ENCODE results near the gene KRT36. TPM values are rescaled to one million over a fixed set of nuclear protein-coding genes. Genes with fewer than 3 reads are reported as not detected.

The KRT36 gene
- total and polyA plus RNA-seq, 2 of the 8 experiments (the other 6 are each of a cell fraction or from before 2014, with no cell fraction given): not detected

DNA sequence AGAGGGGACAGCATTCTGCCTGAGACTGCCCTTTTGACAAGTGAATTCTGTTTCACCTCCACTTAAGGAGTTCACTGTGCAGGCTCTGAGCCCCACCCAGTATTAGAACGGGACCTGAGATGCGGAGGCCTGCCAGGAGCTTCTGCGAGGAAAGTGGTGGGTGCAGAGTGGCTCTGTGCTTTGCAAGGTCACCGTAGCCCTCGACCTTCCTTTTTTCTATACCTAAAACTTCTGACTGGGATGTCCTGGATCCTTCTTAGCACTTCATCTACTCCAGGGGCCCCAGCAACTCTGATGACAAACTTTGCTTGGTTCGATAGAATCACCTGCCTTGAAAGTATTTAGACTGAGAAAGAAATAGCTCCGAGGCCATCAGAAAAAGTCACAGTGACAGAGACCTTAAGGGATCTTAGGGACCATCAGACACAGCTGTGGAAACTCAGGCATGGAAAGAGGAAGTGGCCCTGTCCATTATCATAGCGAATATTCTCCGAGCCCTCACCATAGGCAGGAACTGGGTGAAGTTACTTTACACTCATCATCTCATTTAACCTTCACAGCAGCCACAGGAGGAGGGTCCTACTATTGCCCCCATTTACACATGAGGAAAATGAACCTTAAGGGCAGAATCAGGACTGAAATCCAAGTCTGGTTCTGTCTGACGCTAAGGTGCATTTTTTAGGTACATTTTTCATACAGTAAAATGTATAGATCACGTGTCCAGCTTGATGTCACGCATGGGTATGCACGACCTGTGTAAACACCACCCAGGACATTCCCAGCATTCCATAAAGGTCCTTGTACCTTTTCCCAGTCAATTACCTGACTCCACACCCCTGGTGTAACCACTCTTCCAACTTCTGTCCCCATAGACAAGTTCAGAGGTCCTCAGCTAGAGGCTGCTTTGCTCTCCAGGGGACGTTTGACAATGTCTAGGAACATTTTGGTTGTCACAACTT, 16.4 kb upstream of the KRT36 start:
- Histone ChIP-seq H2BK12ac (ENCODE audit: low read depth, low read length) (no peak overlapping the region), H2BK120ac (replicated peaks; ENCODE audit: low read depth, low read length) (no peak overlapping the region), H3K79me2 (ENCODE audit: control insufficient read depth in 1 of 2, insufficient read depth in 2 of 2, low read length in 2 of 2) (no peaks in the 10 kb centered on the region), H3K14ac (ENCODE audit: insufficient read length) (no peak overlapping the region), H2AK5ac (ENCODE audit: low read depth, low read length) (no peak overlapping the region), H3K9ac (replicated peaks in 1 of 4; ENCODE audit: extremely low read depth in 1 of 4, low read depth in 3 of 4, low read length in 3 of 4) (no peak overlapping the region), H3K79me1 (ENCODE audit: low read depth, low read length) (no peaks in the 10 kb centered on the region), H2BK20ac (ENCODE audit: low read length) (no peak overlapping the region), H3K4me2 (ENCODE audit: insufficient read depth in 1 of 2, low read depth in 2 of 2, low read length in 2 of 2) (no peak overlapping the region), H3K4ac (replicated peaks; ENCODE audit: insufficient read length, low read depth, low read length) (no peak overlapping the region), H4K91ac (replicated peaks; ENCODE audit: insufficient read length, low read length) (no peak overlapping the region), H3K23ac (ENCODE audit: insufficient read length) (no peak overlapping the region), H2BK15ac (ENCODE audit: low read length) (no peak overlapping the region), H3K4me3 (ENCODE audit: extremely low read depth in 1 of 4, insufficient read depth in 2 of 4, low read depth in 3 of 4, low read length in 4 of 4) (no peak overlapping the region), H3K27me3 (replicated peaks in 1 of 4; ENCODE audit: control insufficient read depth in 3 of 4, extremely low read depth in 1 of 4, insufficient read depth in 3 of 4, low read length in 3 of 4) (no peaks in the 10 kb centered on the region), H3K36me3 (ENCODE audit: control insufficient read depth in 2 of 4, insufficient read depth in 4 of 4, low read length in 3 of 4) (no peaks in the 10 kb centered on the region), H2AFZ (ENCODE audit: low read length) (no peak overlapping the region), H3K27ac (ENCODE audit: low read depth, low read length) (no peak overlapping the region), H4K8ac (ENCODE audit: extremely low read depth, insufficient read depth, low read length) (no peak overlapping the region), H4K20me1 (replicated peaks in 1 of 2; ENCODE audit: control insufficient read depth in 1 of 2, insufficient read depth in 2 of 2, low read length in 2 of 2) (no peaks in the 10 kb centered on the region), H3K4me1 (replicated peaks in 1 of 4; ENCODE audit: control insufficient read depth in 3 of 4, insufficient read depth in 4 of 4, low read length in 3 of 4) (peaks cover 0 to 12% (median 4%) of the 10 kb centered on the region in 4 experiments; a peak in 6 of 7 replicates), H3K23me2 (ENCODE audit: low read depth, low read length) (no peaks in the 10 kb centered on the region; the same call in 1 of the 2 replicates), H3K18ac (ENCODE audit: extremely low read depth, low read length) (no peak overlapping the region), H3K56ac (replicated peaks; ENCODE audit: insufficient read length, low read depth, low read length) (no peak overlapping the region), H2BK5ac (ENCODE audit: low read depth, low read length) (no peak overlapping the region), H3K9me3 (ENCODE audit: insufficient read depth in 2 of 2, low read depth in 1 of 2, low read length in 1 of 2) (no peaks in the 10 kb centered on the region), H4K5ac (ENCODE audit: insufficient read length, low read depth, low read length) (no peak overlapping the region)
- FAIRE-seq: no peak
- 87% methylated on average over 12 of the region's 14 CpGs; no CpG with 5 or more reads in 1 of the 2 experiments for WGBS, 2 experiments (ENCODE audit: extremely low coverage in 1 of 2, insufficient coverage in 1 of 2, insufficient read length in 1 of 2, insufficient replicate concordance in 2 of 2, low coverage in 1 of 2, low lambda C conversion rate in 2 of 2, missing lambda C conversion rate in 1 of 2)
- DNase-seq (ENCODE audit: low read depth in 1 of 2, low spot score in 2 of 2): no peak
- ChIA-PET POLR2A (ENCODE audit: partially characterized antibody) (interaction anchor here (0.6 to 1.9 kb wide), 3 partner anchors 8 to 182 kb away, joined by 3 to 6 read pairs (median 4); partner anchors contain the start of gene KRT19), CTCF (ENCODE audit: partially characterized antibody) (interaction anchor here (0.7 to 33.9 kb wide), 8 partner anchors 12 to 157 kb away, joined by 3 to 427 read pairs (median 4); no protein-coding TSS in a partner anchor)
- TF ChIP-seq, protein P1, sequence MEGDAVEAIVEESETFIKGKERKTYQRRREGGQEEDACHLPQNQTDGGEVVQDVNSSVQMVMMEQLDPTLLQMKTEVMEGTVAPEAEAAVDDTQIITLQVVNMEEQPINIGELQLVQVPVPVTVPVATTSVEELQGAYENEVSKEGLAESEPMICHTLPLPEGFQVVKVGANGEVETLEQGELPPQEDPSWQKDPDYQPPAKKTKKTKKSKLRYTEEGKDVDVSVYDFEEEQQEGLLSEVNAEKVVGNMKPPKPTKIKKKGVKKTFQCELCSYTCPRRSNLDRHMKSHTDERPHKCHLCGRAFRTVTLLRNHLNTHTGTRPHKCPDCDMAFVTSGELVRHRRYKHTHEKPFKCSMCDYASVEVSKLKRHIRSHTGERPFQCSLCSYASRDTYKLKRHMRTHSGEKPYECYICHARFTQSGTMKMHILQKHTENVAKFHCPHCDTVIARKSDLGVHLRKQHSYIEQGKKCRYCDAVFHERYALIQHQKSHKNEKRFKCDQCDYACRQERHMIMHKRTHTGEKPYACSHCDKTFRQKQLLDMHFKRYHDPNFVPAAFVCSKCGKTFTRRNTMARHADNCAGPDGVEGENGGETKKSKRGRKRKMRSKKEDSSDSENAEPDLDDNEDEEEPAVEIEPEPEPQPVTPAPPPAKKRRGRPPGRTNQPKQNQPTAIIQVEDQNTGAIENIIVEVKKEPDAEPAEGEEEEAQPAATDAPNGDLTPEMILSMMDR (IDR thresholded peaks at IDR 0.05; ENCODE audit: control extremely low read depth in 1 of 3, insufficient read depth in 1 of 3, low read depth in 1 of 3, low read length in 3 of 3): no peak
- TF ChIP-seq RNF2 (IDR thresholded peaks at IDR 0.05; ENCODE audit: borderline replicate concordance, low read depth, low read length, missing control alignments, poor library complexity, severe bottlenecking) (no peak), RFX5 (IDR thresholded peaks at IDR 0.05; ENCODE audit: borderline replicate concordance, low read depth, low read length) (no peak), CEBPB (IDR thresholded peaks at IDR 0.05; ENCODE audit: low read depth, low read length) (no peak), RXRA (IDR thresholded peaks at IDR 0.05; ENCODE audit: insufficient read depth, low read depth, low read length) (no peak), CBX5 (IDR thresholded peaks at IDR 0.05; ENCODE audit: low read depth, low read length) (no peak), EP300 (IDR thresholded peaks at IDR 0.05; ENCODE audit: borderline replicate concordance in 1 of 2, low read depth in 2 of 2, low read length in 2 of 2) (no peak)
